ENCODE measurements around the gene GAB4. TPM values are rescaled to one million over a fixed set of nuclear protein-coding genes. Genes with fewer than 3 reads are reported as not detected.

Gene GAB4
- total RNA-seq, 4 donors from 2014 or later = not detected

DNA sequence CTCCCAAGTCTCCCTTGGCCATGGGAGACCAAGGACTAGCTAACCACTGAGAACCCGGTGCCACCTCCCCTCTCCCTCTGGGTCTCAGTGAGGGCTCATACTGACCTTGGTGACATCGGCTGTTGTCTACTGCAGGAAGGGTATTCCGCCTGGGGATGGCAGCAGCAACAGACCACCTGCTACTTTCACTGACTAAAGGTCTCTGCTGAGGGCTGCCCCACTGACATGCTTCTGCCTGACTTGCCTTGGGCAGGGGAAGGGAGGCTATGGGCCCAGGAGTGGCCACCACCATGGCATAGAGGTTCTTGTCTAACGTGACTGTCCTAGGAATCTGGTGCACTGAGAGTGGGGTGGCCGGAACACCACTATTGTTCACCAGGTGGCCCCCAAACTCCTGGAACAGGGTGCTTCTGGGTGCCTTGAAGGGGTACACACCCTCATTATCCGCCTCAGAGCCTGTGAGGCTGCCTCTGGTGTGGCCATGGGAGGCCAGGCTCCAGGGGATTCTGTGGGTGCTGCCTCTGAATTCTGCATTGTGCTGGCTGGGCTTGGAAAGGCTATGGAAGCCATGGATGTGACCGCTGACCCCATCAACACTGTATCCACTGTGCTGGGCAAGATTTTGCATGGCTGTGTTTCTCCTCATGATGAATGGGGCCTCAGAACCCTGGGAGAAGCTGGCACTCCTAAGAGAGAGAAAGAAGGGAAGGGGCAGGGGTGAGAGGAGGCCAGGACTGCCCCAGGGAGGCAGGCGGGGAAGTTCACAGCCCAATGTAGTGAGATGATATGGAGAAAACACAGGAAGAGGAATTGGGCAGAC lies 38.3 kb downstream of the GAB4 start:
- no peak for TF ChIP-seq CTCF (IDR thresholded peaks at IDR 0.05; ENCODE audit: low read depth)

DNA sequence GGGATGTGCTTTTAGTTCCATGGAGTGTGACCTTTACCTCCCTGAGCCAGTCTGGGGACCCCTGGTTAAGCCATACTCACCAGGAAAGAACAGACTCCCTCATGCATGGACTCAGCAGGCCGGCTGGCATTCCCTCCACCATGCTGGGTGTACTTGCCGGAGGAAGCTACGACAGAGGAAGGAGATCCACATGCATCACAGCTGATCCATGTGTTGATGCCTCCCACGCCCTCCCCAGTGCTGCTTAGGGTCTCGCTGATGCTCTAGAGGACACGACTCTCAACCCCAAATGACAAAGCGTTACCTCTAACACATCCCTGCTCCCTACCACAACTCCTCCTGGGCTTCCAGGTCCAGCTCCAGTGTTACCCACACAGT lies 39.8 kb downstream of the GAB4 start:
- TF ChIP-seq CTCF (IDR thresholded peaks at IDR 0.05; ENCODE audit: low read depth) = no peak

GRCh38 chr22:16967453-16968217 lies 40.4 kb downstream of the GAB4 start:
- no peak for TF ChIP-seq CTCF (IDR thresholded peaks at IDR 0.05; ENCODE audit: low read depth)

- no peak for TF ChIP-seq CTCF (IDR thresholded peaks at IDR 0.05; ENCODE audit: low read depth)
These were observed 41.8 kb downstream of the GAB4 start for GRCh38 chr22:16966251-16966650.

DNA sequence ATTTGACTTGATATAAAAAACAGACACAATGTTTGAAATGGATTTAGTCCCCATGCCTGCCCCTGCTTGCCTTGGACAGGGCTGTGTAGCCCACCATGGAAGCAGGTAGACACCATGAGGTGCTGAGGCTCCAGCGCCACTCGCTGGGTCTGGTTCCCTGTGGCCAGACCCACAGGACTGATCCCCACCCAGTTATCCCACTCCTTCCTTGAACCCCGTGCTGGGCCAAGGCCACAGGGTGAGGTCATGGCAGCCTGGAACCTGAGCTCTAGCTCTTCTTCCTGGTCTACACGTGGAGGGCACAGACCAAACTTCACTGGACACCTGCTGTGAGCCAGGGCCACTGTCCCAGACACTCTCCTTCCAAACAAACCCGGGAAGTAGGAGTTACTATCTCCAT lies 42.5 kb downstream of the GAB4 start:
- no peak for TF ChIP-seq CTCF (IDR thresholded peaks at IDR 0.05; ENCODE audit: low read depth)

DNA sequence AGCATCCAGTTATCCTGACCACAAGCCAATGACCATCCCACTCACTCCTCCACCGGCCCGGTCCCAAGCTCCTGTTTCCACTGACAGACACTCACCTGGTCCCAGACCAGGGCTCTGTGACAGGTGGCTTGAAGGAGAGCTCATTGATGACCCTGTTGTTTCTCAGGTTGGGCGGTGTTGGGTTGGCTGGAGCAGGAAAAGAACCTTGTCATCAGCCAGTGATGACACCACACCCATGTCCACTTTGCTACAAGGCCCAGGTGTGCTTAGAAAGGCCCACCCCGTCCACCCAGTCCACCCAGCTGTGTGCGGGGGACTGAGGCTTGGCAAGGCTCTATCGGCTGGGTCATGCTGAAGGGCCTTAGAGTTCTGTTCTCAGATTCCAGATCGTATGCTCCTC lies 42.9 kb downstream of the GAB4 start:
- TF ChIP-seq CTCF (IDR thresholded peaks at IDR 0.05; ENCODE audit: low read depth) = no peak

GRCh38 chr22:16964366-16964765 lies 43.7 kb downstream of the GAB4 start:
- TF ChIP-seq CTCF (IDR thresholded peaks at IDR 0.05; ENCODE audit: low read depth) = no peak
